HG02852 (cell line): Measurements from ENCODE around the gene TELO2.
A peak's percentile ranks its signal among the peaks of the same experiment; 100 is the strongest.
"Not testable (repeated sequence)": the region's sequence is repeated elsewhere in the genome, so short reads cannot be mapped to it uniquely, and the experiment has no call there.

Experiments used
- ATAC-seq: cut with Tn5 transposase; IDR thresholded peaks from one replicate; pipeline ENCODE4 v1.9.1; 2021; ENCODE audit warnings: mild to moderate bottlenecking, moderate library complexity; ENCODE audit not compliant: unreplicated experiment

The TELO2 gene

GRCh38 chr16:1457489-1458245 lies 35.5 kb upstream of the TELO2 start:
- ATAC-seq = no peak

GRCh38 chr16:1458336-1458976 lies 34.7 kb upstream of the TELO2 start:
- ATAC-seq = no peak

GRCh38 chr16:1458977-1459341 lies 34.2 kb upstream of the TELO2 start:
- no peak for ATAC-seq

GRCh38 chr16:1459967-1460366 lies 33.2 kb upstream of the TELO2 start:
- no peak for ATAC-seq

GRCh38 chr16:1460602-1461138 lies 32.5 kb upstream of the TELO2 start:
- ATAC-seq = no peak

- ATAC-seq = no peak
These were observed 32.0 kb upstream of the TELO2 start for GRCh38 chr16:1461146-1461545.

GRCh38 chr16:1464196-1464893 lies 28.8 kb upstream of the TELO2 start:
- no peak for ATAC-seq

- no peak for ATAC-seq
These were observed 28.1 kb upstream of the TELO2 start for GRCh38 chr16:1464894-1465566.

- no peak for ATAC-seq
These were observed 27.6 kb upstream of the TELO2 start for GRCh38 chr16:1465567-1465915.

GRCh38 chr16:1466054-1466453 lies 27.1 kb upstream of the TELO2 start:
- ATAC-seq = no peak

GRCh38 chr16:1466968-1467521 lies 26.1 kb upstream of the TELO2 start:
- no peak for ATAC-seq

- ATAC-seq = no peak
These were observed 24.7 kb upstream of the TELO2 start for GRCh38 chr16:1468426-1468810.

GRCh38 chr16:1469141-1469540 lies 24.0 kb upstream of the TELO2 start:
- ATAC-seq = not testable (repeated sequence)

GRCh38 chr16:1469693-1470201 lies 23.4 kb upstream of the TELO2 start:
- ATAC-seq = no peak

GRCh38 chr16:1470481-1471251 lies 22.5 kb upstream of the TELO2 start:
- ATAC-seq = no peak

- ATAC-seq = no peak
These were observed 21.5 kb upstream of the TELO2 start for GRCh38 chr16:1471569-1472194.

GRCh38 chr16:1472974-1473373 lies 20.2 kb upstream of the TELO2 start:
- no peak for ATAC-seq

- ATAC-seq = peak; percentile 25
These were observed 18.9 kb upstream of the TELO2 start for GRCh38 chr16:1474082-1474795.
